AG10803 (cell line): ENCODE data around the gene TRIM39.
"Not testable (repeated sequence)": the region's sequence is repeated elsewhere in the genome, so short reads cannot be mapped to it uniquely, and the experiment has no call there.

Source experiments
- DNase-seq: peaks from one replicate; pipeline ENCODE4 v3.0.0; 2010; ENCODE audit warnings: low read depth
- H3K4me3 ChIP-seq: 2 replicates; pipeline ENCODE4 v1.5.1; 2011; ENCODE audit warnings: mild to moderate bottlenecking, low read length, control low read depth
- TF ChIP-seq, protein P1 (sequence below): conservative IDR thresholded peaks from 2 replicates; pipeline ENCODE4 v1.5.1; 2011; ENCODE audit warnings: mild to moderate bottlenecking, low read length, control low read depth, inconsistent platforms

TRIM39 gene

DNA sequence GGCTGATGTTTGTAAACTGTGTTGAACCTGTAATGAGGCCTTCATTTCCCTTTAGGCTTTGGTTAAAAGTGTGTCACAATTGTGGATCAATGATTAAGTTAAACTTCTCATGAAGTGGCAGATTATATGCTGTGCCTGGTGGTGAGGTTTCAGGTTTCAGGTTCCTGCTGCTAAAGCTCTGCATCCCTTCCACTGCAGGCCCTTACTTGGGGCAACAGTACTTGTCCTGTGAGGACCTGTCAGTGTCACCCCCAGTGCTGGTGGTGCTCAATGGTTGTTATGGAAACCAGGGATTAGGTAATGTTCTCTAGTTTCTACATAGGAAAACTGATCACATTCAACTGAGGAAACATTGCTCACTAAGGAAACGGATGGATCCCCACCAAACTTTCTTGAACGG, 36.7 kb downstream of the TRIM39 start:
- H3K4me3 ChIP-seq: no peak overlapping the region
- TF ChIP-seq, protein P1, sequence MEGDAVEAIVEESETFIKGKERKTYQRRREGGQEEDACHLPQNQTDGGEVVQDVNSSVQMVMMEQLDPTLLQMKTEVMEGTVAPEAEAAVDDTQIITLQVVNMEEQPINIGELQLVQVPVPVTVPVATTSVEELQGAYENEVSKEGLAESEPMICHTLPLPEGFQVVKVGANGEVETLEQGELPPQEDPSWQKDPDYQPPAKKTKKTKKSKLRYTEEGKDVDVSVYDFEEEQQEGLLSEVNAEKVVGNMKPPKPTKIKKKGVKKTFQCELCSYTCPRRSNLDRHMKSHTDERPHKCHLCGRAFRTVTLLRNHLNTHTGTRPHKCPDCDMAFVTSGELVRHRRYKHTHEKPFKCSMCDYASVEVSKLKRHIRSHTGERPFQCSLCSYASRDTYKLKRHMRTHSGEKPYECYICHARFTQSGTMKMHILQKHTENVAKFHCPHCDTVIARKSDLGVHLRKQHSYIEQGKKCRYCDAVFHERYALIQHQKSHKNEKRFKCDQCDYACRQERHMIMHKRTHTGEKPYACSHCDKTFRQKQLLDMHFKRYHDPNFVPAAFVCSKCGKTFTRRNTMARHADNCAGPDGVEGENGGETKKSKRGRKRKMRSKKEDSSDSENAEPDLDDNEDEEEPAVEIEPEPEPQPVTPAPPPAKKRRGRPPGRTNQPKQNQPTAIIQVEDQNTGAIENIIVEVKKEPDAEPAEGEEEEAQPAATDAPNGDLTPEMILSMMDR: no peak
- DNase-seq: no peak

DNA sequence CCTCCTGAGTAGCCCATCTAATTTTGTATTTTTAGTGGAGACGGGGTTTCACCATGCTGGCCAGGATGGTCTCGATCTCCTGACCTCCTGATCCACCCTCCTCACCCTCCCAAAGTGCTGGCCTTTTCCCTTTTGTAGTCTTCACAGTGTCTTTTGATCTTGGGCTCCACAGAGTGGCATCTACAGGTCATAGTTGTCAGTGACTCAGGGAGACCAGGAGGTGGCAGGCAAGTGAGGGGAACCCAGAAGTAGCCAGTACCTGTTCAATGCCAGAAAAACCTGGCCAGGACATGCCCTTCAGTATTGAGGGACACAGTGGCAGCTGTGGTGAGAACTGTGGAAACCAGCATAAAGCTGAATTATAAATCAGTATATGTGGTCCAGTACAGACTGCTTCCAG, 37.9 kb downstream of the TRIM39 start:
- TF ChIP-seq, protein P1: no peak

GRCh38 chr6:30369280-30369679, 42.6 kb downstream of the TRIM39 start:
- DNase-seq, H3K4me3 ChIP-seq: not testable (repeated sequence)

More for the DNA sequence above, 37.9 kb downstream of the TRIM39 start:
- no peak for DNase-seq
- no peak overlapping the region for H3K4me3 ChIP-seq

DNA sequence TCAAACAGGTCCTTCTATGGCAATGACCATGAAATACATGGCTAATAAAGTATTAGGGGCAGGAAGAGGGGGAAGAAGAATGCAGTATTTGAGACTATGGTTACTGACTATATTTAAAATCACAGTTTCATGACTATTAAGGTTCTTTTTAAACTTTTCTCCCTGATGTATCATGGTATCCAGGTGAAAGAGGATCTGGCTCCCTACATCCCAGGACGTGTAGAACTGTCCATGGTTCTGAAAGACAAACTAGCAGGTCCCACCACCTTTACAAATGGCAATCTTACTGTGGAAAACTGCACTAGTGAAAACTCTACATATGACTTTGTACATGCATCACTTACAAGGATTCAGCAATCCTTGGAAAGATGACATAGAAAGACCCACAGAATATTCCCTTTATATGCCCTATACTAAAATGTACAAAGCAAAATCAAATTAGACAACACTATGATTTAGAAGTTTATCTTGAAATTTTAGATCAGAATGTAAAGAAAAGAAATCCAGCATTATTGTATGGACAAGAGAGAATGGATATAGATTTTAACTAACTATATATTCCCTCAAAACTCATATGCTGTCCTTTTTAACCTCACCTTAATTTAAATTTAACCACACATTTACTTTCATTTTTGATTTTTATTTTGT, 51.7 kb downstream of the TRIM39 start:
- no peak for DNase-seq
- TF ChIP-seq, protein P1: no peak
- H3K4me3 ChIP-seq: no peak overlapping the region

- H3K4me3 ChIP-seq: no peak overlapping the region
- TF ChIP-seq, protein P1: no peak
- no peak for DNase-seq
These were observed 53.7 kb downstream of the TRIM39 start for GRCh38 chr6:30380464-30380863.

GRCh38 chr6:30386166-30386565, 59.4 kb downstream of the TRIM39 start:
- H3K4me3 ChIP-seq: no peak overlapping the region
- DNase-seq: no peak
- TF ChIP-seq, protein P1: no peak

- TF ChIP-seq, protein P1: no peak
- DNase-seq: no peak
- H3K4me3 ChIP-seq: no peak overlapping the region
These were observed 64.5 kb downstream of the TRIM39 start for GRCh38 chr6:30391240-30391639.
